Measurements from ENCODE around the gene MGMT.

MGMT gene

GRCh38 chr10:129741280-129741977 is 274.4 kb downstream of the MGMT start:
- no peak for TF ChIP-seq CTCF (IDR thresholded peaks at IDR 0.05; ENCODE audit: insufficient read depth, low read depth, low read length, missing control alignments)
- no peak for DNase-seq (ENCODE audit: low read depth)

GRCh38 chr10:129741978-129742741 is 275.1 kb downstream of the MGMT start:
- no peak overlapping the region for H3K4me3 ChIP-seq (ENCODE audit: low read length)

More at GRCh38 chr10:129741280-129741977, 274.4 kb downstream of the MGMT start:
- H3K4me3 ChIP-seq (ENCODE audit: low read length): no peak overlapping the region

GRCh38 chr10:129742742-129743550 is 275.9 kb downstream of the MGMT start:
- TF ChIP-seq CTCF (IDR thresholded peaks at IDR 0.05; ENCODE audit: insufficient read depth, low read depth, low read length, missing control alignments): no peak
- H3K4me3 ChIP-seq (ENCODE audit: low read length): no peak overlapping the region
- DNase-seq (ENCODE audit: low read depth): no peak

More at GRCh38 chr10:129741978-129742741, 275.1 kb downstream of the MGMT start:
- DNase-seq (ENCODE audit: low read depth): no peak
- no peak for TF ChIP-seq CTCF (IDR thresholded peaks at IDR 0.05; ENCODE audit: insufficient read depth, low read depth, low read length, missing control alignments)

GRCh38 chr10:129743738-129744133 is 276.7 kb downstream of the MGMT start:
- TF ChIP-seq CTCF (IDR thresholded peaks at IDR 0.05; ENCODE audit: insufficient read depth, low read depth, low read length, missing control alignments): no peak
- no peak for DNase-seq (ENCODE audit: low read depth)
- H3K4me3 ChIP-seq (ENCODE audit: low read length): no peak overlapping the region

GRCh38 chr10:129744134-129745111 is 277.4 kb downstream of the MGMT start:
- H3K4me3 ChIP-seq (ENCODE audit: low read length): no peak overlapping the region
- DNase-seq (ENCODE audit: low read depth): no peak
- no peak for TF ChIP-seq CTCF (IDR thresholded peaks at IDR 0.05; ENCODE audit: insufficient read depth, low read depth, low read length, missing control alignments)
